Measurements from ENCODE around the gene TRIM50.
"Not testable (repeated sequence)": the region's sequence is repeated elsewhere in the genome, so short reads cannot be mapped to it uniquely, and the experiment has no call there.

Gene TRIM50

DNA sequence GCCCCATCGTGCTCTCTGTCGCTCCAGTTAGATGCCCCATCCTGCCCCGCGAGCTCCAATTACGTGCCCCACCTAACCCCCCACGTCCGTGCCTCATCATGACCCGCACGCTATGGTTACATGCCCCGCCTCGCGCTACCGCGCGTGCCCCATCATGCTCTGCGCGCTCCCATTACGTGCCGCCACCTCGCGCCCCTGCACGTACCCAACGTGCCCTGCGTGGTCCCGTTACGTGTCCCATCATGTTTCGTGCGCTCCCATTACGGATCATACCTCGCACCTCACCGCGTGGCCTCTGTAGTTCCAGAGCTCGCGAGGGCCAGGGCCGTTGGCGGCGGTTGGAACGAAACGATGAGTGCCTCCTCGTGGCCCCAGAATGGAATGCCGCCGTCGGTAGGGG, at the start of gene TRIM50, which contains the start of gene FKBP6:
TRIM50 (minus strand) TSS at position 161 of the 400 bp plus-strand sequence. CDS start 3,295 bp downstream, outside the sequence.
FKBP6 (plus strand) TSS at position 240 of the 400 bp plus-strand sequence. CDS start 268 bp downstream, outside the sequence.
- DNase-seq, result not testable (repeated sequence)

DNA sequence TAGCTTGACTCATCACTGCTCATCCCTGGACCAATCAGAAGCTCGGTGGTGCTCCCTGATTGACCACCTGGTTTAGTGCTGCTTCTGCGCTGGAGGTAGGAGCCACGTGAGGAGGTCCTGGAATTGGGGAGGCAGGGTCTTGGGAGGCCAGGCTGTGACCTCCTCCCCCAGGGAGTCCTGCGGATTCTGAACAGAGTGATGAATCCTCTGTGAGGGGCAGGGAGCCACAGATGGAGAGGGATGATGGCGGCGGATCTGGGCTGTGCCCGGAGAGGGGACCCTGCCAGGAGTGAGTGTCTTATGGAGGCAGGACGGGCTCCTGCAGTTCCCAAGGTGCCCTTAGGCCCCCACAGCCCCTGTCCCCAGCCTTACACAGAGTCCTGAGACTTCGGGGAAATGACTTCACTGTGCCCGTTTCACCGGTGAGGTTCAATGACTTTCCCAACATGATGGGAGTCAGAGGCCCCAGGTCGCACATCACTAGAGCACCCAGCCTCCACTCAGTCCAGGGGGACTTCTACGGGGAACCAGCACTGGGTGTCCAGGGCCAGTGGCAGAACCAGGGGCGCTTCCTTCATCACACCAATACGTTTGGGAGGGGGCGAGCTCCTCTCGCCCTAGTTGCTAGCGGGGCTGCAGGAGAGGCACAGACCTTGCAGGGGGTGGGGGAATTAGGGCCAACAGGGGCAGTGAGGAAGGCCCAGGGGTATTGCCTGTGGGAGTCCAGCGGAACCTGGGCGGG, 49.0 kb upstream of the TRIM50 start:
- no peak for DNase-seq

DNA sequence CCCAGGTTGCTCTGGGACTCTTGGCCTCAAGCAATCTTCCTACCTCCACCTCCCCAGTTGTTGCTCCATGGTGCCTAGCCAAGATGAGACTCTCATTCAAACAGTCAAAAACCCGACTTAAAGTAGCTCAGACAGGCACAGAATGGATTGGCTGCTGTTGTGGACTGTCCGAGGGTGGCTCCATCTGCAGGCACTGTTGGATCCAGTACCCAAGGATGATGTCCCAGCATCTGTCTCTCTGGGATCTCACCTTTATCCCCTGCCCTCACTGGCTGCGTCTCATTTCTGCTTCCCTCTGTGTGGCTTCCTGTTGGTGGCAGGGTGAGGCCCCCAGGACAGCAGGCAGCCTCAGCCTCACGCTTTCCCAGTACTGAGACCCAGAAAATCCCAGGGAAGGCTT, 48.4 kb upstream of the TRIM50 start:
- DNase-seq, result not testable (repeated sequence)

DNA sequence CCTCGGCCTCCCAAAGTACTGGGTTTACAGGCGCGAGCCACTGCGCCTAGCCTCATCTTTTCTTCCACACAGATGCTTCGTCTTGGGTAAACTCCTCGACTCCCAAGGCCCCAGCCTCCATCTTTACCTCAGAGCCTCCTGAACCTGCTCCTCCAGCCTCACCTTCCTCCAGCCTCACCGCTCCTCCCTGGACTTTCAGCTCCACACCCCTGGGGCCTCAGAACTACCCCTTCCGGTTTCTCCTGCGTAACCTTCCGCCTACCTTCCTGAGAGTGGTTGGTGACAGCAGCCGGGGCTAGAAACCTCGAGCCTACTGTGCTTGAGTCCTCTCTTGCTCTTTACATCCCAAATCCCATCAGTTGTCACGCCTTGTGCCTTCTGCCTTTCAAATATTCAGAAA, 45.9 kb upstream of the TRIM50 start:
- no peak for DNase-seq

DNA sequence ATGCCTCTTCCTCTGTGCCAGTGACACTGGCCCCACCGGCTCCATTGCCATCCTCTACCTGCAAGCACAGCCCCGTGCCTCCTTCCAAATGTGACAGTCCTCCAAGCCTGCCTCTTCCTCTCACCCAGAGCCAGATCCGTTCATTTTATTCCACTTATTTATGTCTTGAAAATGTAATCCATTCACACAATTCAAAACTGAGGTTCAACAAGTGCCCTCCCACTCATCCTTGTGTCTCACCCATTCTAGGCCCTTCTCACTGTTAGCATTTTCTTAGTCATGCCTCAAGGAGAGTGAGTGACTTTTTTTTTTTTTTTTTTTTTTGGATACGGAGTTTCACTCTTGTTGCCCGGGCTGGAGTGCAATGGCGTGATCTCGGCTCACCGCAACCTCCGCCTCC, 41.7 kb upstream of the TRIM50 start:
- DNase-seq, result no peak

DNA sequence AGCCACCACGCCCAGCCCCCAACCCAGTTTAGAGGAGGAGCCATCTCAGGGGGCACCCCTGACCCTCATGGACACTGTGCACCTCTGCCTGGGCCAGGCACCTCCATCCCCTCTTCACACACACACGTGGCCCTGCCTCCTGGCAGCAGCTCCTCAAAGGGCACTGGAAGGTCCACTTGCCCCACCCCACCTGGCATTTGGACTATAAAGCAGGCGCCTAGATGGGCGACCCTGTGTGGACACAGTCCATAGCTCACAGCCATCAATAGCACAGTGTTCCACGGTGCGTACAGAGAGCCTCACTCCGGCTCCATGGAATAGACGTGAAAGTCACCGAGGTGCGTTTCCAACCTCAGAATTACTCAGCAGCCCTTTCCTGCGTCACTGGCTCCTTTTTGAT, 41.1 kb upstream of the TRIM50 start:
- DNase-seq, result no peak

DNA sequence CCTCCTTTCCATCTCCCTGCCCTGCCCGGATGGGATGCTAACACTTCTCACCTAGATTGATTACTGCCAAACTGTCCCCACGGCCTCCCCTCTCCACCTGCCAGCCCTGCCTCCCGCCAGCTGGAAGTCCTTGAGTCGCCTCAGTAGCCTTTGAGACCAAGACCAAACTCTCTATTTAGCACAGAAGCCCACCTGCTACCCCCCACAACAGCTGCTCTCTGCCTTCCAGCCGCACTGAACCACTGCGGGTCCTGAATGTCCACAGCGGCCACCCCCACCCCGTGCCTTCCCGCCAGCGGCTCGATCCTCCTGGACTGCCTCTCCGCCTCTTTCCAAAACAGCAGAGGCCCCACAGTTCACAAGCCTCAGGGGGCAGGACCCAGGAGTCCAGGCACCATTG, 39.1 kb upstream of the TRIM50 start:
- DNase-seq, result no peak

DNA sequence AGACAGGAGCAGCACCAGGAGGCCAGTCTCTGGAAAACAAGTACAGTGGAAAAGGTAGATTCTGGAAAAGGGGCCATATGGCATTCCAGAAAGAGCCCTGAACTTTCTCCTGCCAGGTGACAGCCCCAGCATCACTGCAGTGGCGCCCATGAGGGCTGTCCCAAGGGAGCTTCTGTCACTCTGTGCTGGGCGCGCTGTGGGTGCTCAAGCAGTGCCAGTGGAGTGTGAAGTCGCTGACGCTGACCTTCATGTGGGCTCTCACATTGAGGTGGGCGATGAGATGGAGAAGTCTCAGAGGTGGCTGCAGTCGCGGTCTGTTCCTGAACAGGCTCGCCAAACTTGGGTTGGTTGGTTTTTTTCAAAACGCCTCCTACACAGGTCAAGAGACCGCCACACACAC, 38.2 kb upstream of the TRIM50 start:
- DNase-seq, result no peak

DNA sequence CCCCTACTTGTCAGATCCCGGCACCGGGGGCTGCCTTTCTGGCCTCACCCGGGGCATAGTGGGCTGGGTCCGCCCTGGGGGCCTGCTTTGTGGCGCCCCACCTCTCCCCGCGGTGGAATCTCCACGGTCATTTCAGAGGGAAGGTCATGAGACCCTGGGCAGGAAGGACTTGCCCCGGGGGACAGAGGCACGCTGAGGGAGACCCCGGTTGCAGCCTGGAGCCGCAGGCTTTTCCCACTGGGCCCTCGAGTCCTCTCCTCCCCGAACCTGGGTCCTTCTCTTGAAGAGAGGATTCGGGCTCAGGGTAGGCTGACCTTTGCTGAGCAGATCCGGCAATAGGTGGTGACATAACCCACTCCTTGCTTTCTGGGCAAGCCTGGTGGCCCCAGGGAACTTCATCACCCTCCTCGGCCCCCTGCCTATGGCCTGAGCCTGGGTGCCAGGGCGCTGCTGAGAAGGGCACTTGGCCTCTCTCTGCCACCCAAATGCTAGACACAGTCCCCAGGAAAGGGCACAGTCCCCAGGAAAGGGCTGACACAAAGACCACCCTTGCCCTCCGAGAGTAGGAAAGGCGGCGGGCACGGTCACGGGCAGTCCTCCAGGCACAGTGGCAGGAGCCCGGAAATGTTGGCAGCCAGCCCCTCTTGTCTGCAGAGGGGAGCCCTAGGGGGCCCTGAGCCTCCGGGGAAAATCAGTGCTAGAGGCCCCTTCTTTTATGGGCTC, 36.3 kb upstream of the TRIM50 start:
- DNase-seq, result no peak

DNA sequence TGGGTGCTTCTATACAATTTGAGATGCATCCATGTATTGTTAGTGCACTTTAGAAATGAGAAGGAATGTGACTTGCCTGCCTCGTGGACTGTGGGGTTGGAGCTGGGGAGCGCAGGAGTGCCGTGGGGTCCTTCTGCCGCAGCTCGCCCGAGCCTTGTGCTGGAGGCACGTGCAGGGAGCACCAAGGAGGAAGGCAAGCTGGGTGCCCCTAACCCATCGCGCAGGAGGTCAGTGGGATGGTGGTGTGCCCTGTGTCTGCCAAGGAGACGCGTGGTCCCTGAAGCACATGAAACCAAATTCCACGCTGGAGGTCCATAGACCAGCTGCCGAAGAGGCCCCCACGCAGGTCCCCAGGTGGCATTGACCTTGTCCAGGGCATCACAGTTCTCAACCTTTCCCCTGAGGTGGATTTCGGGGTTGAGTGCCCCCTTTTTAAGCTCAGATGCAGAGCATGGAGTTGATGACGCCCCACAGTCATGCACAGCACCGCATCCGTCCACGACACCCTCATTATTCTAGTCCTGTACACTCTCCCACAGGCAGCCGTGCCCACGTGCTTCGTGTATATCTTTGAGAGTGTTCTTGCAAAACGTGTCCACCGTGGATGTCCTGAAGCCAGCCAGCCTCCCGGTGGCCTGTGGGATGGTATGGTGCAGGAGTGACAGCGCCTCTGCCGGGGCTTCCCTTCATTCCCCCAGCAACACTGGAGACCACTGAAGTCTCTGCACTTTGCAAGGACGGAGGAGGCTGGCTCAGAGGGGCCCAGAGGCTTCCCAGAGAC, 35.5 kb upstream of the TRIM50 start:
- no peak for DNase-seq

DNA sequence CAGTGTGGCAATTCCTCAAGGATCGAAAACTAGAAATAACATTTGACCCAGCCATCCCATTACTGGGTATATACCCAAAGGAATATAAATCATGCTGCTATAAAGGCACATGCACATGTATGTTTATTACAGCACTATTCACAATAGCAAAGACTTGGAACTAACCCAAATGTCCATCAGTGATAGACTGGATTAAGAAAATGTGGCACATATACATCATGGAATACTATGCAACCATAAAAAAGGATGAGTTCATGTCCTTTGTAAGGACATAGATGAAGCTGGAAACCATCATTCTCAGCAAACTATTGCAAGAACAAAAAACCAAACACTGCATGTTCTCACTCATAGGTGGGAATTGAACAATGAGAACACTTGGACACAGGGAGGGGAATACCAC, 32.7 kb upstream of the TRIM50 start:
- not testable (repeated sequence) for DNase-seq

DNA sequence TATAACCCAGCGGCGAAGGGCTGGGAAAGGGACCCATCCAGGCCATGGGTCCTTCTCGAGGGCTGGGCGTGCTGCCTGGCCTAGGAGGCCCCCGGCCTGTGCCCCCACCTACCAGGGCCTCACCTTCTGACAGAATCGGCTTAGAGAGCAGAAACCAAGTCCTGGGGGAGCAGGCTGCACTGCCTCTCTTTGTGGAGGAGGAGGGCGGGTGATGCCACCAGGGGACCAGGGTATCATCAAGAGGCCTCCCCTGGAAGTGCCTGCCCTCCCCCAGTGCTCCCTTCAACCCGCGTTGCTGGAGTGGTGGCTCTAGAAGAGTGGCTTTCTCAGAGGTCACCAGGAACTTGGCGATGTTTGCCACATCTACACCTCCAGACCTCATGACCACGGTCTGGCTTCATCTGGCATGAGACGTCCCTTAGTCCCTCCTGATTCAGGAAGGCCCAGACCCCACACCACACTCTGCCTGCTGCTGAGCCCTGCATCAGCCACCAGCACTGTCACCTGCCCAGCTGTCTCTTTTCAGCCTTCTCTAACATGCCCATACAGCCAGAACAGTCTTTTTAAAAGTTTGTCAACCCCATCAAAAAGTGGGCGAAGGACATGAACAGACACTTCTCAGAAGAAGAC, 32.0 kb upstream of the TRIM50 start:
- no peak for DNase-seq

DNA sequence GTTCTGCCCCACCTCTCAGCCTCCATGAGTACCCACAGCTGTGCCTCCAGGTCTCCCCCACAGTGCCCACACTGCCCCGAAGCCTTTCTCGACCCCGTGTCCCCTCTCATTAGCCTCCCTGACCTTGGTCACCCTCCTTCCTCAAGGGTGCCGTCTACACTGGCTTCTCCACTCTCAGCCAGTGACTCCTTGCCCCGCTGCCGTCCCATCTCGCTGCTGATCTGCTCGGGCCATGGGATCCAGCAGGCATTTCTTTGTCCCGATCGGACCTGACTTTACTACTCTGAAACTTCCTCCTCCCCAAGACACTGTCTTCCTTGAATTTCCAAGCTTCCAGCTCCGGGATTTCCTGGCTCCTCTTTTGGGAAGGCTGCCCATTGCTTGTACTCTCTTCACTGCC, 31.4 kb upstream of the TRIM50 start:
- no peak for DNase-seq

DNA sequence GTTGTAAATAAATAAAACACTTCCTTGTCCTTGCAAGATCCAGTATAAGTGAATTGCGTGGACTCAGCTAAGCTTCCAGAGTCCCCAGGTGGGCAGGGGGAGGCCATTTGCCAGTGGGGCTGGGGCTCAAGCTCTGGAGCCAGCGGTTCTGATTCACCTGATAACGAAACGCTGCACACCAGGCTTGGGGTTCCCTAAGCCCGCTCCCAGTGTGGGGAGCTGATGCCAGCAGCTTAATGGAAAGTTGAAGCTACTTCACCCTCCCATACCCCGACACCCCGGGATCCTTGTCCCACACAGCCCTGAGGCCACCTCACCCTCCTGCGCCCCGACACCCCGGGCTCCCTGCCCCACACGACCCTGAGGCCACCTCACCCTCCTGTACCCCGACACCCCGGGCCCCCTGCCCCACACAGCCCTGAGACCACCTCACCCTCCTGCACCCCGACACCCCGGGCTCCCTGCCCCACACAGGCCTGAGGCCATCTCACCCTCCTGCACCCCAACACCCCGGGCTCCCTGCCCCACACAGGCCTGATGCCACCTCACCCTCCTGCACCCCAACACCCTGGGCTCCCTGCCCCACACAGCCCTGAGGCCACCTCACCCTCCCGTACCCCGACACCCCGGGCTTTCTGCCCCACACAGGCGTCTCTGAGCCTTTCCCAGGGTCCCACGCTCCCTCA, 30.9 kb upstream of the TRIM50 start:
- no peak for DNase-seq

DNA sequence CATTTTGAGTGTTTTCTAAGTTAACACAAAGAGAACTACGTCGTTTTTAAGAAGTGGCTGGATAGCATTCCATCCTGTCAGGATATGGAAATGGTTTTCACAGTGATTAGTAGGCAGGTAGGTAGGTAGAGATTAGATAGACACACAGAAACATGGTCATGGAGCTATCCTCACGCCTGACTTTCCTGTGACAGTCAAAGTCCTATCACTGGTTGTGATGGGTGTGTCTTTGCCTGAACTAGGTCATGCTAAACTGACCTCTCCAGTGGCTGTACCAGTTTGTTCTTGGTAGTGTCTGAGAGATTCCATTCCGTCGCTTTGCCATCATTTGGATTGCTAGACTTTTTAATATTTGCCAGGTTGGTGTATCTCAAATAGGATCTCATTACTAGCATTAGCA, 28.3 kb upstream of the TRIM50 start:
- DNase-seq, result no peak

DNA sequence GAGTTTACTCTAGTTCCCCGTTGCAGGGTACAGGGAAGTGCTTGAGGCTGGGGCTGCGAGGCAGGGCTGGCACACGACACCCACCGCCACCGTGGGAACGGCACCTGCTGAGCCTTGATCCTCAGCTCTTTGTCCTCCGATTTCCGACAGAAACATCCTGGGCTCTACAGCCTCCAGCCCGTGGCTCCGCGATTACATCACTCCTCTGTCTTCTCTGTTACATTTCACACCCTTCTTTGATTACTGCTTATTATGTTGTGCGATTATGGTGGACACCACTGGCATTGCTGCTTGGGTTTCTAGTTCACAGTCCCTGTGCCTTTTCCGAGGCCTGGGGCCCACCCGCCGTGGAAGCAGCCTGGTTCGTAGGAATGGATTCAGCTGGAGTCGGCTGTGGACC, 26.9 kb upstream of the TRIM50 start:
- no peak for DNase-seq

DNA sequence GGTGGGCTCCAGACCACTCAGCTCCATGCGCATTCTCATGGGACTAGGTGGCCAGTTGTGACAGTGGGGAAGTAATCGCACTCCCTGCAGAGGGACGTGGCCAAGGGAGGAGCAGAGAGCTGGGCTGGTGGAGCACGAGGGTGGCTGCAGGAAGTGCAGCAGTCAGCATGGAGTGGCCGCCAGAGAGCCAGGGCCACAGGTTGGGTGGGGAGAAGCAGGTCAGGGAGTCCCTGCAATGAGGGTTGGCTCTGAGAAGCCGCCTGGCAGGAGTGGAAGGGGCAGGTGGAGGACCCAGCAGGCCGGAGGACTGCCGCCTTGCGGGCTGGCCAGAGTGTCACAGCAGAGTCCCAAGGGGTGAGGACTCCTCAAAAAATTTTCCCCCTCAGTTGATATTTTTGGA, 26.3 kb upstream of the TRIM50 start:
- no peak for DNase-seq

DNA sequence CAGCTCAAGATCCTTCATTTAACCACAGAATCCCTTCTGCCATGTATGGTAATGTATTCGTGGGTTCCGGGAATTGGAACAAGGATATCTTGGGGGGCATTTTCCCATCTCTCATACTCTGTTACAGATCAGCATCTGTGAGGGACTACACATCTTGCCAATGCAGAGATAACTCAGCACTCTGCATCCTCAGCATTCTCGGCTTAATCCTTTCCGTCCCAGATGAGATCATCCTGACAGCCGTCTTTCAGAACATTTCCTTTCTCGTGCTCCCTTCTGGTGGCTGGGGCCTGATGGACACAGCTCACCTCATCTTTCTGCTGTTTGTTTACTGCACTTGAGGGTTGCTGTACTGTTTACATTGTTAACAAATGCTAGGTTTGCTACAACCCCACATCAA, 25.4 kb upstream of the TRIM50 start:
- DNase-seq, result no peak

DNA sequence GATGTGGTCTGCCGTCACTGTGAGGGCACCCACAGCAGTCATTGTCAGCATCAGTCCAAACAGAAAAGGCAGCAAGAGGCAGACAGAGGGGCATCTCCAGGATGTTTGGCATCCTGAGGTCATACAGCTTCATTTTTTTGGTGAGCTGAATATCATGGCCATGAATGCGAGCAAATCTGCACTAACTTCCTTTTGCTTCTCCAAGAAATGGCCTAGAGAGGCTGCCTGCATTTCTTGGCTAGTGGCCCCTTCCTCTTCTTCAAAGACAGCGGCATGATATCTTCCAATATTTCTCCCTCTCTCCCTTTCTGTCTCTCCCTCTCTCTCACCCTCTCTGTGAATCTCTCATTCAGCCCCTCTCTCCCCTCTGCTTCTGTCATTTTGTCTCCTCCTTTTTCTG, 24.9 kb upstream of the TRIM50 start:
- no peak for DNase-seq

DNA sequence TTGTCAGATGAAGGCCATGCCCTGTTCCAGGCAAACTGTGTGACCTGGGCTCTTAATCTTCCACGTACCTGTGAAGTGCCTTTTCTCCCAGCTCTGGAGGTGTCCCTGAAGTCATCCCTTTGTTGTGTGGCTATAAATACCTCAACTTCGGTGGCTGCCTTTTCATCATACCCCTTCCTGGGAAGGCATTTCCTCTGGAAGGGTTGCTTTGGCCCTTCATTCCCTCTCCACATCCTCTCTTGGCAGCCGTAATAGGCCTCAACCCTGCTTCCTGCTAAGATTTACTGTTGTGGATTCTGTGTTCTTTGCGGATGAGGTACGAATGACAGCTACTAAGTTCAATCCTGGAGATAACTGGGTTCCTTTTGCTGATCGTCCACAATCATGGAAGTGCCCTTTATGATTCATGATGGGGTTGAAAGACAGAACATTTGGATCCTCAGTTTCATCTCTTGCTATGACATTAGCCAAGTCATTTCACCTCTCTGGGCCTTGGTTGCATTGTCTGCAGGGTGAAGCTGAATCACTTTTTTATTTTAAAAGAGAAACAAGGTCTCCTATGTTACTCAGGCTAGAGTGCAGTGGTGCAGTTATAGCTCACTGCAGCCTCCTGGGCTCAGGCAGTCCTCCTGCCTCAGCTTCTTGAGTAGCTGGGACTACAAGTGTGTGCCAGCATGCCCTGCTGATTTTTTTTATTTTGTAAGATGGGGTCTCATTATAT, 23.7 kb upstream of the TRIM50 start:
- no peak for DNase-seq

DNA sequence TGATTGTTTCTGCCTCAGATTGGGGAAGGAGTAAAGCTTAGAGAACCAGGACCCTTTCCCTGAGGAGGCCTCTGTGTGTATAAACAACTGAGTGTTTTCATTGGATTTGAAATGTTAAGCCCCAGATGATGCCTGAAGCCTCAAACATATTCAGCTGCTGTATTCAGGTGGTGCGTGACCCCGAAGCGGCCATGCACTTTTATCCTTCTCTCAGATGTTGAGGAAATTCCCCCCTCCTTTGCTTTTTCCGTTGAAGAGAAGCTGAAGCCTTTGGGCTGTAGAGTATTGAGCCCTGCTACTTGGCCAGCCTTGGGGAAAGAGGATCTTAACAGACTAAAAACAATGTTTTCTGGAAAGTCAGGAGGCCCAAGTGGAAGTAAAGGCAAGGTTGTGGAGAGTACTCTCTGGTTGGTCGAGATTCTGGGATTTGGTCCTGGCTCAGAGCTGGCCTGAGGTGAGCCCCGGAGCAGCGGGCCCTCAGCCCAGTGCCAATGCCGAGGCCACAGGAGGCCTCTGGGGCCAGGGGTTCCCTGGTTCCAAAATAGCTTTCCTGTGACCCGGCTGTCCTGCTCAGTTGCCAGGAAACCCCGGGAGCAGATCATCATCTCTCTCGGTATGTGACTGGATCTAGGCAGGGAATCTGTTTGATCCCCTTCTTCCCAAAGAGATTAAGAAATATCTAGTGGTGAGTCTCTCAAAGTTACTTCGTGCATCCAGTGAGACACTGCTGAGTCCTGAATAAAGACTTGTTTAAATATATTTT, 22.6 kb upstream of the TRIM50 start:
- DNase-seq, result no peak

Measured in NCI-H1105 treated with DMSO at 0.1 percent for 48 hours (cell line).